ENCODE results near the gene ZBTB40.

ZBTB40 gene

DNA sequence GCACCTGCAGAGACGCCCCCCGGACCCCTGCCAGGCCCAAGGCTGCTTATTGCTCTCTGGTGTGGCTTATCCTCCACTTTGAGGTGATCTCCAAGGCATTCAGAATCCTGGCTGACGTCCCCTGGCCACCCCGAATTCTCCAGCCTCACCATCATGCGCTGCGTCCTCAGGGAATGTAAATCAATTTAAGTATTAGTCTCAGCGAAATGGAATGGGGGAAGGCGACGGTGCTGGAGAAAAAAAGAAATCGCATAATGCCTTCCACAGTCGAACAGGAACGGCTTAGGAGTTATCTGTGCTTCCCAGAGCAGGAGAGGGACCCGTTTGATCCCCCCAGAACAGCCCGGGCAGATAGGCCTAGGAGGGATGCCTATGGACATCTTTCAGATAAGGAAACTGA, 114.5 kb downstream of the ZBTB40 start:
- no peak for DNase-seq

DNA sequence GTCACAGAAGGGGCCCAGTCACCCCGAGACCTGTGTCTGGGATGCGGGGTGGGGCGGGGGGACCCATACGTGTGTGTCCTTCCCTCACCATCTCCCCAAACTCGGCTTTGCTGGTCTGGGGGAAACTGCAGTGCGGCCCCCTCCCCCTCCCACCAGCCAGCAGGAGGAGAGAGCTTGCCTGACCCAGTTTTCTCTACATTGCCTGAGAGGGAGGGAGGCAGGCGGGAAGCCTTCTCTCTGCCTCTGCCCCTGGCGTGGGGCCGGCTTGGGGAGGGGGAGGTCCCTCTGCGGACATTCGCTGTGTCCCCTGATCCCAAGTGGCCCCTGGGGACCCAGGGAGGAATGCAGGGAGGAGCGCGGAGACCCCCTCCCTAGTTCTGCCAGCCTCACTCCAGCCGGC, 115.5 kb downstream of the ZBTB40 start:
- DNase-seq: no peak

DNA sequence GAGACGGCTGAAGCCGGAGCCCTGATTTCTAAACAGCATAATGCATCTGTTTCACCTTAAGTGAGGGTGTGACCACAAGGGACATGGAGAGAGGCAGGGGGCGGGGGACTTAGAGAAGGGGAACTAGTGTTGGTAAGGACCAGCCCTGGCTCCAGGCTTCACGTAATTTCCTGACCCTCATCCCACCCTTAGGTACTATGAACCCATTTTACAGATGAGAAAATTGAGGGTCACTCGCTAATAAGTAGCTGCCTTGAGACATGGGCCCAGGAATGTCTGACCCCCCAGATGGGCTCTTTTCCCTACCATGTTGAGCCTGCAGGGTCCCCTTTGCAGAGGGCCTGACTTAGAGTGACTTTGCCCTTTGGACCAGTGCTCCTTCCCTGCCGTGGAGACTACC, 116.3 kb downstream of the ZBTB40 start:
- no peak for DNase-seq

DNA sequence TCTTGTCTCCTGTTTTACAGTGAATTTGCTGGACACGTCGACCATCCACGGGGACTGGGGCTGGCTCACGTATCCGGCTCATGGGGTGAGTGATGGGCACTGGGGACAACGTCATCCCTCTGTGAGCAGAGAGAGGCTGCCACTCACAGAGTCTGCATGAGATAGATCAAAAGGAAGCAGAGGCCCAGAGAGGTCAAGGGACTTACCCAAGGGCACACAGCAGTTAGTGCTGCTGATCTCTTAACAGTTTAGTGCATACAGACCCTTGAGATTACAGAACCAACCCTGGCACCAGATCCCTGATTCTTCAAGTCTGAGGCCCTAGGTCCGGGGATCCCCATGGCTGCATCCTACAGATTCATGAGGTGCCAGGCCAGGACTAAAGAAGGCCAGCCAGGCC, 117.6 kb downstream of the ZBTB40 start:
- DNase-seq: no peak

DNA sequence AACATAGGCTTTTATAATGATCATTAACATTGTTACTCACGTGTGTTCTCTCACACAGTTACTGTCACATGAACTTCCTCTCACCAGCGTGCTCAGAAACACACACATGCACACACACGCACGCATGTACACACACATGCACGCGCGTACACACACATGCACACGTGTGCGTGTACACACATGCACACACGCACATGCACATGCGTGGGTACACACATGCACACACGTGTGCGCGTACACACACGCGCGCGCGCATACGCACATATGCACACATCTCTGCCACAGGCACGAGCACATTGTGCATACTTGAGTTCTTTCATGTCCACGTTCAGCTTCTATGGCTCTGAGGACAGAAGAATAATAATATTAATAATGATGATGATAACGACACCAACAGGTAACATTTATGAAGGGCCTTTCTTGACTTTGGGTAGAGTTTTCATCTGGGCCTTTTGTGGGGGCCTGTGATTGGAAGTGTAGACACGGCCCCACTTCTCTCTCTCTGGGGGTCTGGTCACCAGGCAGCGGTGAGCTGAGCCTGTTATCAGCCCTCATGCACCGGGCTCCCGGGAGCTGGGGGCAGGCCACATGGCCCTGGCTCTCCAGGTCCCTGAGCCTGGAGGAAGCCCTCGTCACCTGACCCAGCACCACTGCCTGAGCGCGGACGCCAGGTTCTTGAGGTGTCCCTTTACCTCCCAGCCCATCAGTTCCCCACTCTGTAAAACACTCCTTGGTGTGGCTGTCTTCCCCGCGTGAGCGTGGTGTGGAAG, 118.7 kb downstream of the ZBTB40 start:
- DNase-seq: no peak

DNA sequence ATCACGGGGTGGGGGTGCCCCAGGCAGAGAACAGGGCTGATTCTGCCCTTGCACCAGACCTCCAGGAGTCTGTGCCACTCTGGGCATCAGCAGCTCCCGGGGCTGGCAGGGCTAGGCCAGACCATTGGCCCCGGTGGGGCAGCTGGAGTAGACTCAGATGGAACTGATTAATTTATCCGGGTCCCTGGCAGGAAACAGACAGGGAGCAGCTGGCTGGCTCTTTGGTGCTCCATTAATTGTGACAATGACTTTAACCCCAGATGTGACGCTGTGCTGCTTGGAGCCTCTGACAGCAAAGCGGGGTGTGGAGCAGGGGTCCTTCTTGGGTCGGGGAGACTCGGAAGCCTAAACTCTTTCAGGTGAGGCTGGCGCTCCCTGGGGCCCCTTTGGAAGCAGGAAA, 121.2 kb downstream of the ZBTB40 start:
- DNase-seq: no peak

DNA sequence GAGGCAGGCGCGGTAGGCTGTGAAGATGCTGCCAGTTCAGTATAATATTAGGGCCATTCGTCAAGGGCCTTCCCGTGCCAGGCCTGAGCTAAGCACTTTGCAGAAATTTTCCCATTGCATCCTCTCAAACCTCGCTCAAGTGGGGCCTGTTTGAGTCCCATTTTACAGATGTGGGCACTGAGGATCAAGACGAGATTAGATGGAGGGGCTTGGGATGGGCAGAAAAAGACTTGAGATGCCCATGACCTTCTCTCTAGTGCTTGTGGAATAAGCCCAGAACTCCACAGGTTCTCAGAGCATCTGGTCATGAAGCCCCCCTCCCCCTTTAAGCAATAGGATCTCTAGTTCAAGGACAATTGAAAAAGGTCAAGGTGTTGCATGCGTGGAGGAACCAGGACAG, 121.6 kb downstream of the ZBTB40 start:
- no peak for DNase-seq

DNA sequence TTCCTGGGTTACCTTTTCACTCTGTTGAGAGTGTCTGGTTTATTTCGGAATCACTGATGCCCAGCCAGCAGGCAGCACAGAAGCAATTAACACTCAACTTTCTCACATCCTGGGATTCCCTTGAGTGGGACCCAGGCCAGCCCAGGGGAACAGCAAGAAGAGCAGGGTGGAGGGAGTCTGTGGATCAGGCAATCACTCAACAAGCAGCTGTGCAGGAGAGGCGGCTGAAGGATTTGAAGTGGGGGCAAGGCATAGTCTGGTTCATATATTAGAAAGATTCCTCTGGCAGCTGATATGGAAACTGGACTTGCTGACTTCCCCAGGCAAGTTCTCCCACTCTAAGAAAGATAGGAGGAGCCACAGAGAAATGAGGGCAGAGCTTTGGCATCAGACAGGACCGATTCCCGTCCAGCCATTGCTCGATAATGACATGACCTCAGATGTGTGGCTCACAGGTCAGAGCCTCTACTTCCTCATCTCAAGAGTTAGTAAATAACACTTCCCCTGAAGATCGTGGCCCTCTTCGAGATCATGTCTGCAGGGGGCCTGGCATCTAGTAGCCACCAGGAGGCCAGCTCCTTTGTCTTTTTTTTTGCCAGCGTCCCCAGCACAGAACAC, 124.0 kb downstream of the ZBTB40 start:
- DNase-seq: no peak

DNA sequence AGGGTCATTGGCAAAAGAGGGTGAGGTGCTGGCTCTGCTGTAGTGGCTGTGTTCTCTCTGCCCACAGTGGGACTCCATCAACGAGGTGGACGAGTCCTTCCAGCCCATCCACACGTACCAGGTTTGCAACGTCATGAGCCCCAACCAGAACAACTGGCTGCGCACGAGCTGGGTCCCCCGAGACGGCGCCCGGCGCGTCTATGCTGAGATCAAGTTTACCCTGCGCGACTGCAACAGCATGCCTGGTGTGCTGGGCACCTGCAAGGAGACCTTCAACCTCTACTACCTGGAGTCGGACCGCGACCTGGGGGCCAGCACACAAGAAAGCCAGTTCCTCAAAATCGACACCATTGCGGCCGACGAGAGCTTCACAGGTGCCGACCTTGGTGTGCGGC, 124.5 kb downstream of the ZBTB40 start:
- no peak for DNase-seq

DNA sequence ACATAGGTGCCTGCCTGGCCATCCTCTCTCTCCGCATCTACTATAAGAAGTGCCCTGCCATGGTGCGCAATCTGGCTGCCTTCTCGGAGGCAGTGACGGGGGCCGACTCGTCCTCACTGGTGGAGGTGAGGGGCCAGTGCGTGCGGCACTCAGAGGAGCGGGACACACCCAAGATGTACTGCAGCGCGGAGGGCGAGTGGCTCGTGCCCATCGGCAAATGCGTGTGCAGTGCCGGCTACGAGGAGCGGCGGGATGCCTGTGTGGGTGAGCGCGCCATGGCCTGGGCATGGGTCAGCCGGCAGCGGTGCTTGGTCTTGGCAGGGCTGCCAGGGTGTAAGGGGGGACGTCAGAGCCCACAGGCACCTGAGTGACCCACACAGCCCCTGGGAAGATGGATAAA, 125.0 kb downstream of the ZBTB40 start:
- no peak for DNase-seq

DNA sequence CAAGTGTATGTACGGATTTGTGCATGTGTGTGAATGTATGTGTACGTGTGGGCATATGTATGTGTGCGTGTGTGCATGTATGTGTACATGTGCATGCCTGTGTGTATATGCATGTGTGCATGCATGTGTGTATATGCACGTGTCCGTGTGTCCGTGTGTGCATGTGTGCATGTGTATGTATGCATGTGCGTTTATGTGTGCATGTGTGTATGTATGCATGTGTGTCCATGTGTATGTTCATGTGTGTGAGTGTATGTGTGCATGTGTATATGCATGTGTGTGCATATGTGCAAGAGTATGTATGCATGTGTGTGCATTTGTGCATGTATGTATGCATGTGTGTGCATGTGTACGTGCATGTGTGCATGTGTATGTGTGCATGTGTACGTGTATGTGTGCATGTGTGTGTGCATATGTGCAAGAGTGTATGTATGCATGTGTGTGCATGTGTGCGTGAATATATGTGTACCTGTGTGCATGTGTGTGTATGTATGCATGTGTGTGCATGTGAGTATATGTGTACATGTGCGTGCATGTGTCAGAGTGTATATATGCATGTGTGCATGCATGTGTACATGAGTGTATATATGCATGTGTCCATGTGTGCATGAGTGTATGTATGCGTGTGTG, 127.2 kb downstream of the ZBTB40 start:
- DNase-seq: no peak

DNA sequence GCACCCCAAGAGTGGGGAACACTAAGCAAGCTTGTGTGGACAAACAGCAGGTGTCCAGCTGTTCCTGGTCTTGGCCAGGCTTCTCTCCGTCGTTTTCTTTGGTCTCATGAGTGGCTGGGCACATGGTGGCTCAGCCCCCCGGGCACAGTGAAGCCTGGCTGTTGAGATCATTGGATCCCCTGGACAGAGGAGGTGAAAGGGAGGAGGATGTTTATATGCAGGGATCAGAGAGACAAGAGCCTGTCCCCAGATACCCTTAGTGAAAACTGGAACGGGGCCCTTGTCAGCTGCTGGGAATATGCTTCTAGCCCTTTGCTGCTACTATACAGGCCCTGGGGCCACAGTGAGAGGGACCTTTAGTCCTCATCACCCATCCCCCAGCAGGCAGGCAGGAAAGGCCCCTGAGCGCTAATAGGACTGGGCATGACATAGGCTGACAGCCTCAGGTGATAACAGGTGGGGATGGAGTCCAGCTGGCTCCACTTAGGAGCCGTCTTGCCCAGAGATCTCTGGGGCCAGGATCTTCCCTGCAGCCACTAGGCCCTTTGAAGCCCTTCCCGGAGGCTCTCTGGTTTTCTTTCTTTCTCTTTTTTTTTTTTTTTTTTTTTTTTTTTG, 128.0 kb downstream of the ZBTB40 start:
- no peak for DNase-seq
